GM21423 (cell line): ENCODE measurements around the gene OPRM1.
"Not testable (repeated sequence)": the region's sequence is repeated elsewhere in the genome, so short reads cannot be mapped to it uniquely, and the experiment has no call there.

Experiments
- ATAC-seq: cut with Tn5 transposase; IDR thresholded peaks from one replicate; pipeline ENCODE4 v1.9.1; 2021; ENCODE audit warnings: mild to moderate bottlenecking, moderate library complexity; ENCODE audit not compliant: unreplicated experiment

Gene OPRM1

DNA sequence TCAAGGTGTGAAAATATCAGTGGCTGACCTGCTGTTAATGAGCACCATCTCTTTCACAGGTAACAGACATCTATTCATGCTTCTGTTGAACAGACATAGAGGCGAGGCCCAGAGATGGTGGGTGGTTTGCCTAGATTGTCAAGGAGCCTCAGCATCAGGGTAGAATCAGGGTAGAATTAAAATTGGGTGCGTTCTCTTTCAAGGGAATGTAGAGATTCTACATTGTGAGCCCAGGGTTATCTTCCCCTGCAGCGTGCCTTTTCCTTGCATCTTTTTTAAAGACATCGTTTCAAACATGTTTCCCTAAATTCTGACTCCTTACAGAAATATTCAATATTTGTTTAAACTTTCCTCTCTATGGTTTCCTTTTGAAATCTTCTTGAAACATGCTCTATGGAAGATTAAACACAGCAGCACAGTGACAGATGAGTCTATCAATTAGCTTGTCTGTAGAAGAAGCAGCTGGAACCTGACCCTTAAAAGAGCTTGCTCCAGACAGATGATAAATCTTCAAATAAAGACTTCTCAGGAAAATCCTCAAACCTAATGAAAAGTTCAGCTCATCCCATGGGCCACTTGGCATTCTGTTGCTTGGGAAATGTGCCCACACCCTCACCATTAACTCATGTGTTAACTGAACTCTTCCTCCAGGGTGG lies 197.7 kb downstream of the OPRM1 start:
- no peak for ATAC-seq

GRCh38 chr6:154238831-154239230 lies 199.8 kb downstream of the OPRM1 start:
- ATAC-seq = no peak

DNA sequence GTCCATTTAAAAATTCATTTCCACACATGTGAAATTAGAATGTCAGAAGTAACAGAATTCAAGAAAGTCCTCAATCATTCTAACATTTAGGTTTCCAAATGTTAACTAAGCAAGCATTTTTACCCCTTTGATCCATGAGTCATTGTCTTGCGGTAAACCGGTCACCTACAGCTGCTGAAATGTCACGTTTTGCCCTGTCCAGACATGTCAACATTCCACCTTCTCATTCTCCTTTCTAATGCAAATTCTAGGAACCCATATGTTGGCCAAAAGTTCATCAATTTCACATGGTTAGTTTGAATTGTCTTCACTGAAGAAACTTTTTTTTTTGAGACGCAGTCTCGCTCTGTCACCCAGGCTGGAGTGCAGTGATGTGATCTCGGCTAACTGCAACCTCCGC lies 200.4 kb downstream of the OPRM1 start:
- no peak for ATAC-seq

DNA sequence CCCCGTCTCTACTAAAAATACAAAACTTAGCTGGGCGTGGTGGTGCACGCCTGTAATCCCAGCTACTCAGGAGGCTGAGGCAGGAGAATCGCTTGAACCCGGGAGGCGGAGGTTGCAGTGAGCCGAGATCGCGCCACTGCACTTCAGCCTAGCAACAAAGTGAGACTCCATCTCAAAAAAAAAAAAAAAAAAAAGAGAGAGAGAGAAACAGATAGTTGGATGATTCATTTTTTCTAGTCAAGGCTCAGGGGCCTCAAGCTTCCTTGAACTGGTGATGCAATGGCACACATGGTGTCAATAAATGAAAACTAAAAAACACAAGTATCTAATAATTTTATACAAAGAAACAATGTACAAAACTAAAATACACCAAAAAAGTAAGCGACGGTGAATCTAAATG lies 202.0 kb downstream of the OPRM1 start:
- ATAC-seq = not testable (repeated sequence)

GRCh38 chr6:154241581-154241980 lies 202.5 kb downstream of the OPRM1 start:
- ATAC-seq = no peak

DNA sequence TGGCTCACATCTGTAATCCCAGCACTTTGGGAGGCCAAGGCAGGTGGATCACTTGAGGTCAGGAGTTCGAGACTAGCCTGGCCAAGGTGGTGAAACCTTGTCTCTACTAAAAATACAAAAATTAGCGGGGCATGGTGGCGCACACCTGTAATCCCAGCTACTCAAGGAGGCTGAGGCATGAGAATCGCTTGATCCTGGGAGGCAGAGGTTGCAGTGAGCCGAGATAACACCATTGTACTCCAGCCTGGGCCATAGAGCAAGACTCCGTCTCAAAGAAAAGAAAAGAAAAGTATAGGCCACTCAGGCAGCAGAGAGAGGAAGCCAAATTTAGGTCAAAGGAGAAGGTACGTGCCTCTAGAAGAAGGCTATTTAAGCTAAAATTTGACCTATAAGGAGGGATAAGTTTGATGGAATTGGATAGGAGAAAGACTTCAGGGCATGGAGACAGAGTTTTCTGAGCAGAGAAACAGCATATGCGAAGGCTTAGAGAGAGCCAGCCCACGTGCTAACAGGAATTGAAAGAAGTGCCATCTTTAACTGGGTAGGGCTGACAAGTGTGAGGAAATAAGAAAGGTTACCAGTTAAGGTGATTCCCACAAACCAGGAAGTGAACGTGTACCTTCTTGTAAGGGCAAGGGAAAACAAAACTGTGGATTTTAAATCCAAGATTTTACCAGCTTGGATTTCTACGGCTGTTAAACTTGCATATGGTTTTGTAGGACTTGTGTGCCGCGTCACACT lies 203.7 kb downstream of the OPRM1 start:
- no peak for ATAC-seq

DNA sequence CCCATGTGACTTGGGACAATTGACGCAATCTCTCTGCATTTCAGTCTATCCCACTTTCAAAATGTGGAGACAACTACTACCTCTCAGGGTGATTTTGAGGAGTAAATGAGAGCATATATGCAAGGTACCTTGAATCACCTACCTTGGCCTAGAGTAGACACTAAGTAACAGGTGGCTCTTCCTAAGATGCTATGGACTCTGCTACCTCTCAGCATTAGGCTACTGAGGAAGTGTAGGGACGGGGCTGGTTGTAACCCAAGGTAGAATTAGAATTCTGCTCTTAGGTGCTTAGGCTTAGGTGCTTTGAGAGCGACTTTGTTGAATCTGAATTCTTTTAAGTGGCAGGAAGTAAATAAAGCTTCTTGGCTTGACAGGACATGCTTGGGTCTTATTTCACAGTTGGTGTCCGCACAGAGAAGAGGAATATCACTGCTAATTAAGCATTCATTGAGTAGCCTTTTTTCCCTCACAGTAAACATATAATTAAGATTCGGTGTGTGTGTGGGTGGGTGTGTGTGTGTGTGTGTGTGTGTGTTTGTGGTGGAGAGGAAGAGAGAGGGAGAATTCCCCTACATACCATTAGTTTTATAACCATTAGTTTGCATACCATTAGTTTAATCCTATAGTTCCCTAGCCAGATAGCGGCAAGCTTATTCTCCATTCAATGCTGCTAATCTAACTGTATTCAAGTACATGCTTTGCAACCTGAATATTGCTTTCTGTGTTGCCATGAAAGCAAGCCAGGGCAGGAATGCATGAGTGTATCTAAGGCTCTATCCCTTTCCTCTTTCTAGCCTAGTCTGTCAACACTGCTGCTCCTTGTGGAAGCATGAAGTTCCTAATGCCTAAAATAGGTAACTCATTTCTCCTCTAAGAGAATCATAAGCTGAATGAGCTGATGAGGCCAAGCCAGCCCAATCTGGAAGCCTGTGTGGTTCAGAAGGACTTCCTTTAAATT lies 205.0 kb downstream of the OPRM1 start:
- ATAC-seq = no peak

DNA sequence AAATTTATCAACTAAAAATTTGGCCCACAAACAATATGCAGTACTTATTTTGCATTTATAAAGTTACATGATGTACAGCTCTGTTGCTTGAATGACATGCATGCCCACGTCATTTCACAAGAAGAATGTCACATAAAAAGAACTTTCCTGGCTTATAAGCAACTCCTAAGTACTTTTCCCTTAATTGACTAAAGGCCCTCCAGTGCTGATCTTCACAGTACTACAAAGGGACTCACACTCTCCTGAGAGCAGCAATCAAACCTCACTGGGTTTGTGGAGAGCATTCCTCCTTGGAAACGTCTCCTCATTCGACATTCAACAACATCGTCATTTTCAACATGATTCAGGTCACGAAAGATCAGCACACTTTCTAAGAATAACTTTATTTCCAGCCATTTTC lies 206.5 kb downstream of the OPRM1 start:
- ATAC-seq = no peak

DNA sequence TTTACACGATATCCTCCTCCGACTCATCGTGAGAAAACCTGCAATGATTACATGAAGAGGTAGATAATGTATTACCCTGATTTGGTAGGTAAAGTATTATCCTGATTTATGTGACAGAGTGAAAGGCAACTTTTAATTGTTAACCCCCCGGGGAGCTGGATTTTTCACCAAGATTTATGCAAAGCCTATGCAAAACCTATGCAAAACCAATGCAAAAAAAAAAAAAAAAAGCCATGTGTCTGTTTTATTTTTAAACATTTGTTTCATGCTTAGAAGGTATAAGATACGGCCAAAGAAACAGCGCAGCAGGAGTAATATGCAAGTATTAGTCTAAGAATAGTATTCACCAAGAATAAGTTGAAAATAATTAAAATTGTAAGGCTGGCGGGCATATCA lies 207.7 kb downstream of the OPRM1 start:
- ATAC-seq = no peak

DNA sequence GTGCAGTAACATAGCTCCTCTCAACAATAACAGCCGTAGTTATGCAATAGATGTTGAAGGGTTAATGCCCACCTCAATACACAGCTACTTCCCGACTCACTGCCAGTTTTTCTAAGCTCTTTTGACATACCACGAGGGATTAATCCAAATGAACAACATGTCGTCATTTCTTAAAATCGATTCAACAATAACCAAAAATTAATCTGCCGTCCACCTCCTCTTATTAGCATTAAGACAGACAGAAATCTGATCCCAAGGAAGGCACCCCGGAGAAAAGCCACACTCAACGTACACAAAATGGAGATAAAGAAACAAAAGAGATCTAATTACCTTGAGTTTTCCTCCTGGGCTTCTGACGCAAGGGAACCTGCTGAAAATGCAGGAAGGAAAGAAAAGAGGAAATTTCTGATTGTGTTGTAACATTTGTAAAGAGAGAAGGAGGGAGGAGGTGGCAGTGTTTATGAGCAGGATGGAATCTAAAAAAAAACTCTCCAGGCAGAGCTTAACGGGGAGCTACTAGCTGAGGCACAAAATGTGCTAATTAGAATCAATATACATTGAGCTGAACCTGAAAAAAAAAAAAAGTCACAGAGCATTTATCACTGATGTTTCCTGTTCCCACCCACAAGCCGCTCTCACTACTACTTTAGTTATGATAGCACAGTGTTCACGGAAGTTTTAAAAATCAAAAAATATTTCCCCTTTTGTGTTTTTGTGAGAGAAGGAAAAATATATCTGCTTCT lies 208.2 kb downstream of the OPRM1 start:
- ATAC-seq = peak; percentile 33

GRCh38 chr6:154249499-154250298 lies 210.7 kb downstream of the OPRM1 start:
- peak; percentile 74 for ATAC-seq

GRCh38 chr6:154251116-154251515 lies 212.1 kb downstream of the OPRM1 start:
- no peak for ATAC-seq

DNA sequence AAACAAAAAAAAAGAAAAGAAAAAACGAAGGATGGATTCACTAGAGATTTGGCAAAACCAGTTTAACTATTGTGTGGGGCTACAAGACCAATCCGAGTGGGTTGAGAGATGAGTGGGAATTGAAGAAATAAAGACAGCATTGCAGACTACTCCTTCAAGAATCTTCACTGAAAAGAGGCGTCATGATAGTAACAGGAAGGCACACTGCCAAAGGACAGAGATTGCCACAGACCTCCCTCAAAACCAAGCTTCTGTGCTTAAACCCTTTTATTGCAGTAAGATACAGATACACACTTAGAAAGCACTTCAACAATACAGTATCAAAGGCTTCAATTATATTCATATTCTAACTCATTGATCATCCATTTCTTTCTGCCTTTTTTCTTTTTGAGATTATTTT lies 213.6 kb downstream of the OPRM1 start:
- ATAC-seq = no peak

DNA sequence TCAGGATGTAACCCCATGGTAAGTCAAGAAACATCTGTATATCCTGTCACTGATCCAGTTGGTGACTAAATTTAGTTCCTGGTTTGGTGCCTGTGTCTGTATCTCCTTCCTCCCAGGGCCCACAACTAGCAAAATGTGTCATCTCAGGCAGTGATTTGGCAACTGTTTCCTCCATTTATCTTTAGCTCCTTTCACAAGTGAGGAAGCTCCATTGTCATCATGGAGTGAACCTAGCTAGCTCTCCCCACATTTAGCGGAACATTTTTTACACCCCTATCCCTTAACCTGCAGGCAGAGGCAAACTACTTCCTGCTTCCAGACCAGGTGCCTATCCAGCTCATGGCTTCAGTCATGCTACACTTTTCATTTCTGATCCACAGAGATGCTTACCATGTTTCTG lies 218.0 kb downstream of the OPRM1 start:
- no peak for ATAC-seq

DNA sequence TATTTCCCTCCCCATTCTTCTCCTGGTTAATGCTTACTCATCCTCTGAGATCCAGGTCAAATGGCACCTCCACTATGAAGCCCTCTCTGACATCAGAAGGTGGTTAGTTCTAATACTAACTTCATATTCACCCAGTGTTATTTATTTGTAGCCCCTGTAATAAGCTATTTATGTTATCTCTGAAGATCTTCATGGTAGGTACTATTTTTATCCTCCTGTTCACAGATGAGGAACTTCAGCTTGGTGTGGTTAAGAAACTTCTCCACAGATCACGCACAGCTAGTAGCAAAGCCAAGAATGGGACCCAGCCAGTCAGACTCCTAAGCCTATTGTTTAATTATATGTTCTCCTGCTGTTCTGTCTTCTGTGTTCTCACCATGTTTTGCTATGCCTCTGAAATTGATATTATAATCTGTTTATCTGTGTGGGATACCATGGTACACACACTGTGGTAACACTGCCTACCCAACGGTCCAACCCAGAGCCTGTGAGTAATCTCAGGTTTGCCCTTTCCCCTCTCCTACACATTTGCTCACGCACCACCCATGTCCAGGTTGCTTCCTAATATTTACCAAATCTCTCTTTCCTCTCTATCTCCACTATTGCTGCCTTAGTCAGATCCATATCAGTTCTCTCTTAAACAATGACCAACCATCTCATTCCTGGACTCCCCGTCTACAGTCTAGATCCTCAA lies 219.2 kb downstream of the OPRM1 start:
- peak; percentile 69 for ATAC-seq

DNA sequence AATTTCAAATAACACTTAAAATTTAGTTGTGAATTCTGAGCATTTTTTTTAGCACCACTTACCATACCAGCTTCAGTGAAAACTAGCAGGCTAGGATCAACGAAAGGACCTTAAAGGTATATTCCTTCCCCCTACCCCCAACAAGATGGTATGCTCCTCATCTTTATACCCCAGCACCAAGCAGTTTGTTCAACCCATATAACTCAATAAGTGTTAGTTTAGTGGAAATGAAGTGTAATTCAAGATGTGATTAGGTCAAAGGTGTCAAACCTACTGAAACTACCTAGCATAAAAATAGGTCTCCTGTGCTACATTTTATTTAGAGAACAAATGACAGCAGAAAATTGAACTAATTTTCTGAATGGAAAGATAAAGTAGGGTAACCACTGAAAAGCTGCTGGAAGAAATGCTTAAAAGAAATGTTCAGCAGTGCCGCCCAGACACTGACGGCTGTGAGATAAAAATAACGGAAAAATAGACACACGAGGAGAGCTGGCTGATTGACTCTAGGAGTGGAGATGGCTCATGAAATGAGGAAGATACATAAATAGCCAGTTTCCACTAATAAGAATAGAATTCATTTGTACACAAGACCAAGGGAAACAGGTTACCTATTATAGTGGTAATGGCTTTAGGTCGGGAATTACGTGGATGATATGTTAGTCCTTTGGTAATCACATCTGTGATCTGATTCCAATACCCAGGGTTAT lies 222.8 kb downstream of the OPRM1 start:
- ATAC-seq = peak; percentile 24

- peak; percentile 40 for ATAC-seq
Observed at GRCh38 chr6:154266560-154267099, 227.6 kb downstream of the OPRM1 start.

- no peak for ATAC-seq
Observed at GRCh38 chr6:154267508-154268106, 228.6 kb downstream of the OPRM1 start.
